ENCODE measurements around the gene ASNS.
"Not testable (repeated sequence)": the region's sequence is repeated elsewhere in the genome, so short reads cannot be mapped to it uniquely, and the experiment has no call there.

Gene ASNS, protein sequence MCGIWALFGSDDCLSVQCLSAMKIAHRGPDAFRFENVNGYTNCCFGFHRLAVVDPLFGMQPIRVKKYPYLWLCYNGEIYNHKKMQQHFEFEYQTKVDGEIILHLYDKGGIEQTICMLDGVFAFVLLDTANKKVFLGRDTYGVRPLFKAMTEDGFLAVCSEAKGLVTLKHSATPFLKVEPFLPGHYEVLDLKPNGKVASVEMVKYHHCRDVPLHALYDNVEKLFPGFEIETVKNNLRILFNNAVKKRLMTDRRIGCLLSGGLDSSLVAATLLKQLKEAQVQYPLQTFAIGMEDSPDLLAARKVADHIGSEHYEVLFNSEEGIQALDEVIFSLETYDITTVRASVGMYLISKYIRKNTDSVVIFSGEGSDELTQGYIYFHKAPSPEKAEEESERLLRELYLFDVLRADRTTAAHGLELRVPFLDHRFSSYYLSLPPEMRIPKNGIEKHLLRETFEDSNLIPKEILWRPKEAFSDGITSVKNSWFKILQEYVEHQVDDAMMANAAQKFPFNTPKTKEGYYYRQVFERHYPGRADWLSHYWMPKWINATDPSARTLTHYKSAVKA

DNA sequence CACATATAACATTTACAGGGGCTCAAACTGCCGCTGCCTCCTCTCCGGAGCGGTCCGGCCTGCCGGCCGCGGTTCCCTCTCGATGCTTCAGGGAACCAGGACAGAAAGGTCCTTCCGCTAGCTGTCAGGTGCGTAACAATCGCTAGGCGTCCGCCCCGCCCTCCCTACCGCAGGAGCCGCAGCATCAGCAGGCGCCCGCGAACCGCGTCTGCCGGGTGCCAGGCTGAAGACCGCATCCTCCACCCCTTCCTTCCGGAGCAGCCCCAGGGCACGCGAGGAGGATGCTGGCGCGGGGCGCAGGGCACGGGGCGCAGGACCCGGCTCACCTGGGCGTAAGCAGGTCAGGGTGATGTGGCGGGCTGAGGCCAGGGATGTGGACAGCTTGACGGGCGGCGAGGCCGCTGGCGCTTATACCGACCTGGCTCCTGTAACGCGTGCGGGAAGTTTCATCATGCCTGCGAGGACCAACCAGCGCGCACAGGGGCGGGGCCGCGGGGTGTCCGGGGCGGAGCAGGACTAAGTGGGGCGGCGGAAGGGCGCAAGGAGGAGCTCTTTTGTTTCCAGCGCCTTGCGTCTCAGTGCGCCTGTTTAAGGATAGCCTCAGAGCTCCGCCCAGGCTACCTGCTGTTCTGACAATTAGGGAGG is at the start of gene ASNS:
Gene ASNS, minus strand, starts transcription at position 384 of the 645 bp plus-strand sequence. CDS start 3,252 bp downstream, outside the sequence.
- DNase-seq, result peak; percentile 78

DNA sequence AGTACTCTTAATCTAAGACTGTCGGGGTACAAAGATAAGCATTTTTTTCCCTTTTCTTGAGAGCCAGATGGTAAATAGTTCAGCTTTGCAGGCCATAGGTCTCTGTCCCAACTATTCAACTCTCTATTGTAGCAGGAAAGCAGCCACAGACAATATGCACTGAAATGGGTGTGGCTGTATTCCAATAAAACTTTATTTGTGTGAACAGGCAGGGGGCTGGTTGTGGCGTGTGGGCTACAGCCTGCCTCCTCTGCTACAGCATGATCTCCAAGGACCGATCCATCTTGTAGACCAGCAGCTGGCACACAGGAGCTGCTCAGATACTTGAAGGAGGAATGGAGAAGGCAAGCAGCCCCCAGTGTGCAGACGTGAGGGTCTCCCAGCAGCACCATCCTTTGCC is 49.0 kb upstream of the ASNS start:
- DNase-seq, result not testable (repeated sequence)

DNA sequence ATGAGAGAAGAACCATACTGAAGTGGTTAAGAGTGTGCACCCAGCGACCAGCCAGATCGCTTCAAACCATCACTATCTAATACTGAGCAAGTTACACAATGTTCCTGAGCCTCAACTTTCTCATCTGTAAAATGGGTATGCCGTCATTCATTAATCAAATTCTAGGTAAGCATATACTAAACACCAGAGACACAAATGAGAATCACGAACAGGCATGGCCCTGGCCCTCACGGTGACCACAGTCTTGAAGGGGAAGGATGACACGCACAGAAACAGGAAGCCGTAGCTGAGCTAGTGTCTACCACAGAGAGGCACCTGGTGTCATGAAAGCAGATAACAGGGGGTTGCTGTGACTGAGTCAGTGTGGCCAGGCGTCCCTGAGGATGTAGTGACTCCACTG is 43.1 kb upstream of the ASNS start:
- not testable (repeated sequence) for DNase-seq

DNA sequence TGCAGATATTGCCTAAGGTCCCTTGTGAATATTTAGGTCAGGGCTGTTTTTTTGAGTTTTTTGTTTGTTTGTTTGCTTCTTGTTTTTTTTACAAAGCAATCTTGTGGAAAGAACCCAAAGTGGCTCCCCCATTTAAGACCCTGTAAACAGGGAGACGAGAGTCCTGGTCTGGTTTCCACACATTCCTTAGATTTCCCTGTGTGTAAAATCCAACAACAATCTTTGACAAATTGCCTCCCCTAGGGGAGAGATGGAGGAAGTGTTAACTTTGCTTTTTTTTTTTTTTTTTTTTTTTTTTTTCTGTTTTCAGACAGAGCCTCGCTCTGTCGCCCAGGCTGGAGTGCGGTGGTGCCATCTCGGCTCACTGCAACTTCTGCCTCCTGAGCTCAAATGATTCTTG is 40.1 kb upstream of the ASNS start:
- not testable (repeated sequence) for DNase-seq

DNA sequence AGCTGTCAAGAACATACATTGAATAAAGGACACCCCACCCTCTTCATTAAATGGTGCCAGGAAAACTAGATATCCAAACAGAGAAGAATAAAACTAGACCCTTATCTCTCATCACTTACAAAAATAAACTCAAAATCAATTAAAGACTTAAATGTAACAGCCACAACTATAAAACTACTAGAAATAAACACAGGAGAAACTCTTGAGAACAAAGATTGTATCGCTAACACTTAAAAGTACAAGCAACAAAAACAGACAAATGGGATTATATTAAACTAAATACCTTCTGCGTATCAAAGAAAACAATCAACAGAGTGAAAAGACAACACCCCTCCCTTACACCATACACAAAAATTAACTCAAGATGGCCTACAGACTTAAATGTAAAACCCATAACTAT is 24.7 kb upstream of the ASNS start:
- DNase-seq, result not testable (repeated sequence)

DNA sequence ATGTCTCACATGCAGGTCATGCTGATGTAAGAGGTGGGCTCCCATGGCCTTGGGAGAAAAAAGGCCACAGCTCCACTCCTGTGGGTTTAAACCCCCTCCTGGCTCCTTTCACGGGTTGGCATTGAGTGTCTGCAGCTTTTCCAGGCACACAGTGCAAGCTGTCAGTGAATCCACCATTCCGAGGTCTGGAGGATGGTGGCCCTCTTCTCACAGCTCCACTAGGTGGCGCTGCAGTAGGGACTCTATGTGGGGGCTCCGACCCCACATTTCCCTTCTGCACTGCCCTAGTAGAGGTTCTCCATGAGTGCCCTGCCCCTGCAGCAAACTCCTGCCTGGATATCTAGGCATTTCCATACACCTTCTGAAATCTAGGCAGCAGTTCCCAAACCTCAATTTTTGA is 19.5 kb upstream of the ASNS start:
- not testable (repeated sequence) for DNase-seq

DNA sequence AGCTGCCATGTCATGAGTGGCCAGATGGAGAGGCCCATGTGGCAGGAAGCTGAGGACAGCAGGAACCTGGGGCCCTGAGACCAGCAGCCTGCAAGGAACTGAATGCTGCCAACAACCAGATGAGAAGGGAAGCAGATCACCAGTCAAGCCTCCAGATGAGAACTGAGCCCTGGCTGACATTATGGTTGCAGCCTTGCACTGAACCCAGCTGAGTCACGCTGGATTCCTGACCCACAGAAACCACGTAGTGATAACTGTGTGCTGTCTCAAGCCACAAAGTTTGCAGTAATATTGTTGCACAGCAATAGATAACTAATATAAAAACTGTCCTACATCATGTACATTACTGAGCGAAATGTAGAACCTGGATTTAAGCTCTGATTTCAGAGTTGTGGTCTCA is 7.3 kb upstream of the ASNS start:
- not testable (repeated sequence) for DNase-seq

DNA sequence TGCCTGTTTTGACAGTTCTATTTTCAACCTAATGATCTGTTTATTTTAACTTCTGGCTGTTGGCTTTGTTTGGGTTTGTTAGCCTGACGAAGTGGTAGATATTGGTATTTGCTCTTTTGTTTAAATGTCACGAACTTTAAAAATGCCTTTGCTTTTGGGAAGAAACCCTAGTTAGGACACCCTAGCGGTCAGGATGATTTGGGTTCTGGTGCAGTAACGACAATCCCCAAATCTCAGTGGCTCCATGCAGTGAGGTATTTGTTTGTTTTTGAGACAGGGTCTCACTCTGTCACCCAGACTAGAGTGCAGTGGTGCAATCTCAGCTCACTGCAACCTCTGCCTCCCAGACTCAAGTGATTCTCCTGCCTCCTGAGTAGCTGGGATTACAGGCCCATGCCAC is 2.7 kb upstream of the ASNS start:
- DNase-seq, result not testable (repeated sequence)

DNA sequence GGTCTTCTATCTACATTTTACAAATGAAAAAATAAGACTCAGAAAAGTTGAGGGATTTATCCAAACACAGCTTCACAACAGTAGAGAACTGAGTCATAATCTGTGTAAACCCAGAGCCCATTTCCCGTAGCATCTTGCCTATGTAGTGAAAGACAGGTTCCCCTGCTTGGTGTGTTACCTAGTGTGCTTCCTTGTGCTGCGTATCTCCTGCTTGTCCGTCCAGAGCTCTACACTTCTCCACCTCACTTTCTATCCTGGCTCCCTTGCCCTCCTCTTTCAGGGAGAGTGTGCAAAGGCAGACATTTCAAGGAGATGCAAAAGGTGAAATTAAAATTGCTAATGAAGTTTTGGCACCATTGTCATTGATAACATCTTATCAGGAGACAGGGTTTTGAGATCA is 1.4 kb upstream of the ASNS start:
- no peak for DNase-seq

DNA sequence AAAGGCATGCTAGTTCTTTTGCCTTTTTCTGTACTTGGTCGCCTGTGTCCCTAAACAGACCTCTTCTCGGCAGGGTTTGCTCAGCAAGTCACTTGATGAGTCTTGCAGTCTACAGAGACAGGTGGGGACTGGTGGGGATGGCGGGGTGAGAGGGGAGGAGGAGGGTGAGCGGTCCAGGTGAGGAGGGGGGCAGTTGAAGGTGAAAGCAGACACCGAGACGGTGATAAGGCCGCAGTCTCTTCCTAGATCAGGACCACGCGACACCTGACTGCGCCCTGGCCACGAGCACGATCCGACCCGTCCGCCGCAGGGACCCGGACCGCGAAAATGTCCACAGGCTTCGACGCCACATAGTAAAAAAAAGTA is 566 bp downstream of the ASNS start:
- no peak for DNase-seq

DNA sequence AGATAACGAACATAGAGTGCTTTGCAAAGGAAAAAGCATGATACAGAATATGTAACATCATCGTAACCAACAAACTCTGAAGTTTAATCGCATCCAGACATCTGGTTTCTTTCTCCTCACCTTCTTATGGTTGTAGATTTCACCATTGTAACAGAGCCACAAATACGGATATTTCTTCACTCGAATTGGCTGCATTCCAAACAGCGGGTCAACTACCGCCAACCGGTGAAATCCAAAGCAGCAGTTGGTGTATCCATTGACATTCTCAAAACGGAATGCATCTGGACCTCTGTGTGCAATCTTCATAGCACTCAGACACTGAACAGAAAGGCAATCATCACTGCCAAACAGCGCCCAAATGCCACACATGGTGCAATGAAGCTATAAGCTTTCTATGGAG is 3.4 kb downstream of the ASNS start:
- no peak for DNase-seq

DNA sequence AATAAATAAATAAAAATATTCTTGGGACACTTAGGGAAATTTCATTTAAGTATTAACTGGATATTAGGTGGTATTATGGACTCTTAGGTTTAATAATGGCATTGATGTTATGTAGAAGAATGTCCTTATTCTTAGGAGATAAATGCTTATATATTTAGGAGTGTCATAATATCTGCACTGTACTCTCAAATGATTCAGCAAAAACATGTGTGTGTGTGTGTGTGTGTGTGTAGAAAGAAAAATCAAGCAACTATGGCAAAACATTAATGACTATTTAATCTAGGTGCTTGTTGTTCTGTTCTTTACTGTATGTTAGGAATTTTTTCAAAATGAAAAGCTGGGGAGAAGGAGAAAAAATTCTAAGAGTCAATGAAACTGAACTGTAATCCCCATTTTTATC is 3.9 kb downstream of the ASNS start:
- DNase-seq, result no peak

DNA sequence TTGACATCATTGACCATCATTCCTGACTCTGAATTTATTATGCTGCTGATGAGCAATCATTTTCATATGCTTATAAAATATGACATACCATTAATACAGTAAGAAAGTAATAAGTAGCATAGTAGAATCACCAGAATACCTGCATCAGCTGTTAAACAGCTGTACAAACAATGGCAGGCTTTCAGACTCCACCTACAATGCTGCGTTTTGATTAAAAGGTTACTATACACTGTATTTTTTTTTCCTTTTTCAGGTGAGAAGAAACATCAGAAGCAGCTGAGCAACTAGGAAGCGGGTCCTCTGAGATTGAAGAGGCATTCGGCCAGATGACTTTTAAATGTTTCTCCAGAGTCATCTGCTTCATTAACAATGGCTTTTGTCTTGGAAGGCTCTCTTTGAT is 7.1 kb downstream of the ASNS start:
- DNase-seq, result no peak

DNA sequence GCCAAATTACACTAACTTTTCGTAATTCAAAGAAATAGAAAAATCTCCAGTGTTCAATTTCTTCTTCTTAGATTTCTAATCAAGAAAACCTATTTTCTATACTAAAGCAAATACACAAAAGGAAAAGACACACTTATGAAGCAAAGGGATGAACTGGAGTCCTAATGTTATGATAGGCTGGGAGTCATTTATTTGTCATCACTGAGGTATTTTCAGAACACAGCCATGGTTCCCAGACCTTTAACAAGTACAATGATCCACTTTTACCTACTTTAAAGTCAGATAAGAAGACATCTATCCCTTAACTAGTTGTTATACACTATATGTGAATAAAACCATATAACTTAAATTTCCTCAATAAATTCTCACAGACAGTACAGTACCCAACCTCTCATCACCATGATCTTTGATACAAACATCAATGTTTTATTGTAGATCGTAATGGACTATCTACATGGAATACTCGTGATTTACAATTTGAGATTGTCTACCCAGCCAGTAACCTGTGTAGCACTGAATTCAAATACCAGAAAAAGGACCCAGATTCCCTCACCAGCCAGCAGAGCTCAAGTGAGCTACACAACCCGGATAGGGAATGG is 12.5 kb downstream of the ASNS start:
- DNase-seq, result peak; percentile 10

DNA sequence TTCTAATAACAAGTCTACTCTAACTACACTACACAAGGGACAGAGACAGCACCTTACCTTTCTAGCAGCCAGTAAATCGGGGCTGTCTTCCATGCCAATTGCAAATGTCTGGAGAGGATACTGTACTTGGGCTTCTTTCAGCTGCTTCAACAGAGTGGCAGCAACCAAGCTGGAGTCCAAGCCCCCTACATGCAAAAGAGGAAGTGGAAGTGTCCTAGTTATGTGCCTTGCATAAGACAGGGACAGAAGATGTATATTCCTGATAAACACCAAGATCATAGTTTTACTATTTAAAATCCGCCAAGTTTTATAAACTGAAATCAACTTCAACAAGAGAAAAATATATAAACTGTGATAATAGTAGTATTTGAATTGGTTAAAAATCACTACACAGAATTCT is 14.0 kb downstream of the ASNS start:
- no peak for DNase-seq

DNA sequence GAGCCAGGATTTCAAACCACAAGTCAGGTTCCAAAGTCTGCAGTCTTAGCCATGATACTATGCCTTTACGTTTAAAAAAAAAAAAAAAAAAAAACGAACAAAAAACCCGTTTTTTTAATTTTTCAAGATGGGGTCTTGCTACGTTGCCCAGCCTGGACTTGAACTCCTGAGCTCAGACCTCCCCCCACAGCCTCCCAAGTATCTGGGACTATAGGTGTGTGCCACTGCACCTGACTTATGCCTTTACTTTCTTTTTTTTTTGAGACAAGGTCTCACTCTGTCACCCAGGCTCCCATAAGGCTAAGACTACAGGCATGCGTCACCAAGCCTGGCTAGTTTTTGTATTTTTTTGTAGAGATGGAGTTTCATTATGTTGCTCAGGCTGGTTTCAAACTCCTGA is 14.7 kb downstream of the ASNS start:
- DNase-seq, result no peak

DNA sequence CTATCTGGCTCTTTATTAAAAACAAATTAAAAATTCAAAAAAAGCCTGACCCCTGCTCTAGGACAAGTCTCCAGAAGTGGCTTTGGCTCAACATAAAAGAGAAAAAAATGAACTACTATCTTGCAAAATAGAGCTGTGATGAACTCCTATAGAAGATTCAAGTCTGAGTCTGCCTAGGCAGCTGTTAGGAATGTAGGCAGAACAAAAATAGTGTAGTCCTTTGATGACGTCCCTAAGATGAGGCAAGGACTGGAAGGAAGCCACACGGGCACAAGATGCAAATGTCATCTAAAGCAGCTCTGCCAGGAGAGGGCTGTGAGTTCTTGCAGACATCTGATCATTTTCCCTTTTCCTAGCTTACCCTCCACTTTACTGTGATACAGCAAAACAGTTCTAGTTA is 20.5 kb downstream of the ASNS start:
- DNase-seq, result no peak

DNA sequence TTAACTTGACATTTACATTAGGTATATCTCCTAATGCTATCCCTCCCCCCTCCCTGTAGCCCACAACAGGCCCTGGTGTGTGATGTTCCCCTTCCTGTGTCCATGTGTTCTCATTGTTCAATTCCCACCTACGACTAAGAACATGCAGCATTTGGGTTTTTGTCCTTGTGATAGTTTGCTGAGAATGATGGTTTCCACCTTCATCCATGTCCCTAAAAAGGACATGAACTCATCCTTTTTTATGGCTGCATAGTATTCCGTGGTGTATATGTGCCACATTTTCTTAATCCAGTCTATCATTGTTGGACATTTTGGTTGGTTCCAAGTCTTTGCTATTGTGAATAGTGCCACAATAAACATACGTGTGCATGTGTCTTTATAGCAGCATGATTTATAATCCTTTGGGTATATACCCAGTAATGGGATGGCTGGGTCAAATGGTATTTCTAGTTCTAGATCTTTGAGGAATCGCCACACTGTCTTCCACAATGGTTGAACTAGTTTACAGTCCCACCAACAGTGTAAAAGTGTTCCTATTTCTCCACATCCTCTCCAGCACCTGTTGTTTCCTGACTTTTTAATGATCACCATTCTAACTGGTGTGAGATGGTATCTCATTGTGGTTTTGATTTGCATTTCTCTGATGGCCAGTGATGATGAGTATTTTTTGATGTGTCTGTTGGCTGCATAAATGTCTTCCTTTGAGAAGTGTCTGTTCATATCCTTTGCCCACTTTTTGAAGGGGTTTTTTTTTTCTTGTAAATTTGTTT is 21.8 kb downstream of the ASNS start:
- DNase-seq, result not testable (repeated sequence)

DNA sequence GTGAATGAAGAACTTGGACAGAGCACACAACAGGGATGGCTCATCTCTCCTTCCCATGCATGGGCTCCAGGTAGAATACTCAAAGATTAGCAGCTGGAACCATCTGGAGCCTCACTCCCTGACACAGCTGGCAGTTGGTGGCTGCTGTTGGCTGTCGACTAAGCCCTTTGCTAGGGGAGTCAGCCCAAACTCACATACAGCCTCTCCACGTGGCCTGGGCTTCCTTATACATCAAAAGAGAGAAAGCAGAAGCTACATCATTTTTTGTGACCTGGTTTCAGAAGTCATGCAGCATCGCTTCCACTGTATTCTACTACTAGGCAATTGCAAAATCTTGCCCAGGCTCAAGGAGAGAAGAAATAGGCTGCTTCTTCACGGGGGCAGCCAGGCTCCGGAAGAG is 24.4 kb downstream of the ASNS start:
- no peak for DNase-seq

DNA sequence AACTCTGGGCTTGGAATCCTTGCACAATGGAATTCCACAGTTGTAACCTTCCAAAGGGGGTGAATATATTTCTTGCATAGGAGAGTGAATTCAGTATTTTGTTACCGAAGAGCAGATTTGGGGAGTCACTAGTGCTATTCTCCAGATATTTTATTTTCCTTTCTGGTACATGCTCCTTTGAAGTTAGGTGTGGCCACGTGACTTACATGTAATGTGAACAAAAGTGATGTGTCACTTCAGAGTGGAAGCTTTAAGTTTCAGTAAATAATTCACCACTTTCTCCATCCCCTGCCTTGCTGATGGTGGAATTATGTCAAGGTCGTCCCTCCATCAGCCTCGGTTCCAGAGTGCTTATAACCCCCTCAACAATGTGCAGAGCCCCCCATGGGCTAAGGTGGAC is 25.3 kb downstream of the ASNS start:
- DNase-seq, result no peak

DNA sequence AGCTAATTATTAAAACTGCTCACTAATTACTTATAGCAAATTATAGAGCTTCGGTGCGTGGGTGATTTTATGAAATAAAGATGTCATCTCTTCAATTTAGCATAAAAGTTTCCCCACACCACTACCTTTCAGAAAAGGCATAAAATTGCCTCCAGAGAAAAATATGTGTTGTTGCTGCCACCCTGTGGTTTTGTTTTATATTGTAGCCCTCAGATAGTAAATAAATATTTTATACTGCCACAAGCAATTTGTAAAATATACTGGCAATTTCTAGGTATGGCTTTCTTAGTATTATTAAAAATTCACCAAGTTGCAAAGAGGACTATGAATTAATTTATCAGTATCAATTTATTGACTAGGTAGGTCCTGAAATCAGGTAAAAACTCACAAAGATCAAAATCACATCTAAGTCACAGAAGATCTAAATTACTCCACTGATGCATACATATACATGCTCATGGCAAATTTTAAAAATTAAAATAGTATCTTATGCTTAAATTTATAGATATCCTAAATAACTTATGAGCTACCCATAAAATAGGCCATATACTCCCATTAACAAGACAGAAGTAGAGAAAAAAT is 26.5 kb downstream of the ASNS start:
- DNase-seq, result peak; percentile 24

DNA sequence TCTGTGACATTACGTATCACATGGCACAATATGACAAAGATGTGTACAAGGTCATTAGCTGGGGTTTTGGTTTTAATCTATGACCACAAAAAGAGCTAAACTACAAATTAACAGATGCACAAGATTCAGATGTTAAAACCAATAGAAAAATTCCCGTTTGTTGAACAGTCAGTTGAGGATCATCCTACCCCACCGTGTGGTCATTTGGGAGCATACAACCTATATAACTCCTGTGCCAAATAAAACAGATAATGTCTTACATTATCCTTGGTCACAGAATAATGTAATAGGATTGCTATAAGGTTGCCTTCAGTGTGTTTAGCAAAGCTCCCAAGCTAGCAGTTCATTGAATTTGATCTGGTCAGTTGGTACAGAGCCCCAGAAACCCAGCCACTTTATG is 28.2 kb downstream of the ASNS start:
- no peak for DNase-seq

Measured in kidney glomerular epithelial cell (primary cell).